D721Med (cell line): ENCODE measurements around the gene MRGPRE.

Experiments used
- DNase-seq: peaks from one replicate; pipeline ENCODE4 v3.0.0; 2011; ENCODE audit warnings: low spot score; ENCODE audit not compliant: insufficient read length
- FAIRE-seq: peaks from 2 replicates; lab custom pipeline; 2011; peaks lifted over from hg19 to GRCh38; lab: Jason Lieb, UNC
- CTCF ChIP-seq: IDR thresholded peaks from 2 replicates; pipeline ENCODE4 v1.5.1; 2012; ENCODE audit warnings: mild to moderate bottlenecking, control low read depth; ENCODE audit not compliant: insufficient read depth; ENCODE audit errors: missing control alignments

Gene MRGPRE

GRCh38 chr11:3204141-3205015, 27.8 kb downstream of the MRGPRE start:
- TF ChIP-seq CTCF = no peak
- DNase-seq = no peak
- no peak for FAIRE-seq

DNA sequence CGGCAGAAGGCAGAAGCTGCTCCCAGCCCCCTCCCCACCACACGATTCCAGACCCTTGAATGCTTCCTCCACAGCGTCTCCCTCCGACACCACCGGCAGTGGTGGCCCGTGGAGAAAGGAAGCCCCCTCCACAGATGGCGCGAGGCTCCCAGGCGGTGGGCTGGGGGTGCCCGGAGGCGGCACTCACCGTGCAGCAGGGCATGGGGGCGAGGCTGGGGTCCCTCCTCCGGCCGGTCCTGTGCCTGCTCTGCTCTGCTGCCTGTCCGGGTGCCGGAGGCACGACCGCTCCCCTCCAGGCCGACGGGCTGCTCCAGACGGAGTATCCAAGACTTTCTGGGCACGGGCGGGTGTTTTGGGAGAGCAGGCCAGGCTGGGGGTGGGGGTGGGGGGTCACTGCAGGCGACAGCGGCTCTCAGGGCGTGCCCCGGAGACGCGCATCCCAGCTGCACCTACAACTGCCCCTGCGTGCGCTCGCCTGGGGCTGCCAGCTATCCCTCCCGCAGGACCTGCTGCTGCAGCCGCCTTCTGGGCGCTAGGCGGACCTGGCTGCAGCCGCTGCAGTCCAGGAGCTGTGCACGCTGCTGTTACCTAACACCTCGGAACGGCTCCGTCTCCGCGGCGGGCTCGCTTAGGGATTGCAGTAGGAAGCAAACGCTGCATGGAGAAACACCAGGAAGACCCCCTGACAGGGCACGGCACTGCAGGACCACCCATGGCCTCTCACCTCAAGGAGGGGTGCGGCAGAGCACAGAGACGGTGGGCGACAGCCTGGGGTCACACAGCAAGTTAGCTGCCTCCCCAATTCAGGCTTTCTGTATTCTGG, 28.8 kb downstream of the MRGPRE start:
- no peak for TF ChIP-seq CTCF
- DNase-seq = no peak
- FAIRE-seq = no peak

DNA sequence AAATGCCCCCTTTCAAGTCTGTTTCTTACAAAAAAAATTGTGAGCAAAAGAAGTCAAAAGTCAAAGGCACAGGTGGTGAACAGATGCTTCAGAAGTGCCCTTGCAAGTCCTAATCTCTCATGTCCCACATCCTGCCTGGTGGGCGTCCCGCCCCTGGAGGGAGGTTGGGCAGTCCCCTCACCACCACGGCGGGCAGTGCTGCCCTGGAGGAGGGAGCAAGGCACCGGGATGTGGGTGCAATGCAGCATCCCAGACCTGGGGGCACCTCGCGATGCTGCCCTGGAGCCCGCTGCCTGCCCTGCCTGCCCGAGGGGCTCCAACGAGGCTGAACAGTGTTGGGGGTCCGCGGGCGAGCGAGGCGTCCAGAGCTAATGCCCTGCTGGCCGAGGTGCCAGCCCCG, 29.5 kb downstream of the MRGPRE start:
- TF ChIP-seq CTCF = no peak
- DNase-seq (no peak), FAIRE-seq (no peak)

GRCh38 chr11:3202305-3202704, 29.9 kb downstream of the MRGPRE start:
- DNase-seq = no peak
- TF ChIP-seq CTCF = no peak
- no peak for FAIRE-seq

DNA sequence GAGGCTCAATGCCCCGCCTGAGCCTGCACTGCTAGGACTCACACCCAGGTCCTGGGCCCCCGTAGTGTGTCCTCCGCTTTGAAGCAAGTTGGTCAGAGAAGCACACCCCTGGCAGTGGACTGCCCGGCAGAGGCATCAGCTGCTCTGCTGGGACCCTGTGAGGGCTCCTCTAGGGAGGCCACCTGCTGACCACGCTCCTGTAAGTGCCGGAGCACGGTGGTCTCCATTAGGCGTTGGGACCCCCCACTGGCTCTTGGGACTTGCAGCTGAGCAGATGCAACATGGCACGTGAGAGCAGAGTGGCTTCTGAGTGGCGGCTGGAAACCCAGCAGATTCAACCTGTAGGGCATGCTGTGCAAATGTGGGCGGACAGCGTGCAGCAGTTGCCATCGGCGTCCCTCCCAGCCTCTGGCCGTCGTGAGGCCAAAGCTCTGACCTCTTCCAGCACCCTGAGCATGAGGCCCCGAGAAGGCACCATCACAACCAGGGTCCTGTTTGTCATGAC, 30.5 kb downstream of the MRGPRE start:
- DNase-seq (no peak), FAIRE-seq (no peak)
- no peak for TF ChIP-seq CTCF

- no peak for FAIRE-seq
- no peak for DNase-seq
Measured at GRCh38 chr11:3201112-3201581, 31.1 kb downstream of the MRGPRE start.

More at GRCh38 chr11:3201112-3201581, 31.1 kb downstream of the MRGPRE start:
- TF ChIP-seq CTCF = no peak
